ENCODE measurements around the gene BAG5. TPM values are rescaled to one million over a fixed set of nuclear protein-coding genes. Genes with fewer than 3 reads are reported as not detected.

Gene BAG5
- total RNA-seq, 1 experiment from 2014 or later: 27.0 TPM

- no peak for TF ChIP-seq CTCF (IDR thresholded peaks at IDR 0.05 in 2 of 3, conservative IDR thresholded peaks at IDR 0.05 in 1 of 3; ENCODE audit: borderline replicate concordance in 1 of 3, insufficient read depth in 1 of 3, low read depth in 2 of 3, low read length in 2 of 3)
These were observed 16.1 kb upstream of the BAG5 start (continued) for GRCh38 chr14:103578401-103579075.

GRCh38 chr14:103576371-103577024 is 14.0 kb upstream of the BAG5 start:
- ChIA-PET CTCF (interaction anchor here (0.7 kb wide), 1 partner anchor 501 kb away, joined by 3 read pairs; no protein-coding TSS in a partner anchor), POLR2A (no interaction called here), RAD21 (ENCODE audit: low non-redundant PET in 1 of 2, low total read pairs in 2 of 2, uncharacterized antibody in 2 of 2, unreplicated experiment in 2 of 2) (no interaction called here)
- Histone ChIP-seq H3K9me3 (ENCODE audit: control insufficient read depth in 1 of 2, insufficient read depth in 1 of 2, low read depth in 1 of 2, low read length in 2 of 2) (no peaks in the 10 kb centered on the region), H3K9ac (ENCODE audit: low read length) (0 out of 2 replicates have a peak overlapping the region, but pooled peaks have one; percentile 24), H3K27ac (ENCODE audit: low read depth, low read length) (peak overlapping the region; percentile 40), H3K79me2 (ENCODE audit: insufficient read depth, low read length) (peaks cover 18% of the 10 kb centered on the region; the same call in 1 of the 2 replicates), H3K4me3 (replicated peaks in 1 of 2; ENCODE audit: low read depth in 1 of 2, low read length in 2 of 2) (peak overlapping the region in 1 of 2 experiments; percentile 4; a peak in 1 of 4 replicates), H3K36me3 (ENCODE audit: control insufficient read depth in 1 of 2, insufficient read depth in 2 of 2, low read length in 2 of 2) (peaks cover 3 to 6% of the 10 kb centered on the region in 2 experiments; a peak in 2 of 4 replicates), H2AFZ (ENCODE audit: low read depth, low read length, poor library complexity, severe bottlenecking) (no peak overlapping the region), H3K9me2 (ENCODE audit: insufficient read depth) (no peaks in the 10 kb centered on the region), H3K4me2 (ENCODE audit: low read length) (peak overlapping the region; percentile 58), H3K27me3 (ENCODE audit: insufficient read depth, low read length) (no peaks in the 10 kb centered on the region), H4K20me1 (ENCODE audit: insufficient read depth) (no peaks in the 10 kb centered on the region), H3K4me1 (ENCODE audit: control insufficient read depth in 1 of 2, insufficient read depth in 2 of 2, low read length in 2 of 2) (peaks cover 23 to 29% of the 10 kb centered on the region in 2 experiments)
- TF ChIP-seq TCF7L2 (IDR thresholded peaks at IDR 0.05; ENCODE audit: borderline replicate concordance, extremely low read depth, insufficient read depth, insufficient read length) (peak; percentile 99), SP1 (IDR thresholded peaks at IDR 0.05; ENCODE audit: low read depth) (peak; percentile 49), SRF (IDR thresholded peaks at IDR 0.05; ENCODE audit: low read depth) (no peak)
- DNase-seq (ENCODE audit: low read depth, low spot score) (peak; percentile 53), ATAC-seq (peak; percentile 96)
- no TSS peak for BruUV-seq (replicated peaks)
- intact Hi-C loops (cut with micrococcal nuclease): loop anchor here (2.0 to 10.0 kb wide), 2 partner anchors 48 to 328 kb away; no protein-coding TSS in a partner anchor
